ENCODE results near the gene INS.

- TF ChIP-seq, protein P1, sequence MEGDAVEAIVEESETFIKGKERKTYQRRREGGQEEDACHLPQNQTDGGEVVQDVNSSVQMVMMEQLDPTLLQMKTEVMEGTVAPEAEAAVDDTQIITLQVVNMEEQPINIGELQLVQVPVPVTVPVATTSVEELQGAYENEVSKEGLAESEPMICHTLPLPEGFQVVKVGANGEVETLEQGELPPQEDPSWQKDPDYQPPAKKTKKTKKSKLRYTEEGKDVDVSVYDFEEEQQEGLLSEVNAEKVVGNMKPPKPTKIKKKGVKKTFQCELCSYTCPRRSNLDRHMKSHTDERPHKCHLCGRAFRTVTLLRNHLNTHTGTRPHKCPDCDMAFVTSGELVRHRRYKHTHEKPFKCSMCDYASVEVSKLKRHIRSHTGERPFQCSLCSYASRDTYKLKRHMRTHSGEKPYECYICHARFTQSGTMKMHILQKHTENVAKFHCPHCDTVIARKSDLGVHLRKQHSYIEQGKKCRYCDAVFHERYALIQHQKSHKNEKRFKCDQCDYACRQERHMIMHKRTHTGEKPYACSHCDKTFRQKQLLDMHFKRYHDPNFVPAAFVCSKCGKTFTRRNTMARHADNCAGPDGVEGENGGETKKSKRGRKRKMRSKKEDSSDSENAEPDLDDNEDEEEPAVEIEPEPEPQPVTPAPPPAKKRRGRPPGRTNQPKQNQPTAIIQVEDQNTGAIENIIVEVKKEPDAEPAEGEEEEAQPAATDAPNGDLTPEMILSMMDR (IDR thresholded peaks at IDR 0.05; ENCODE audit: borderline replicate concordance, extremely low read depth, low read length, poor library complexity, severe bottlenecking): no peak
- TF ChIP-seq EZH2 (IDR thresholded peaks at IDR 0.05; ENCODE audit: borderline replicate concordance, low read depth, low read length, severe bottlenecking): no peak
Measured at GRCh38 chr11:2134022-2135010, 26.7 kb downstream of the INS start.

Data from DND-41 (cell line).